Measurements from ENCODE around the gene UBE2Q2. TPM values are rescaled to one million over a fixed set of nuclear protein-coding genes. Genes with fewer than 3 reads are reported as not detected.

UBE2Q2 gene
- total RNA-seq, 1 donor from 2014 or later, result 47.7 TPM

DNA sequence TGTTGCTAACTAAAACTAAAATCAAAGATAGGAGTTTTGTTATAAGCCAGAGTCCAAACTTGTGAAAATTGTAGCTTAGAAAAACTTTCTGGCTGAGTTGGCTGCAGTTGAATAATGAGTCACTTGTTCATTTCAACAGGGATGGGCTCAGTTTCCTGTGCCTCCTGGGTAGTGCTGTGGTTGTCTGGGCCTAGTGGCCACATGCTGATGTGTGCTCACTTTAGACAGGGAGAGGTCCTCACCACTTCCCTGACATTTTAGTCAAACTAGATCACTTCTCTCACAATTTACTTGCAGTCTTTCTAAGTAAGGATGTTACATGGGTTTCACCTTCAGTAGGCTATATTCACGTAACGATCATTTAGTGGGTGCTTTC is 6.3 kb upstream of the UBE2Q2 start:
- H3K9me3 ChIP-seq (ENCODE audit: insufficient read depth, low read depth, low read length), result no peaks in the 10 kb centered on the region
- H3K36me3 ChIP-seq (ENCODE audit: insufficient read depth, low read length), result no peaks in the 10 kb centered on the region
- Mint-ChIP-seq H3K4me1 (ENCODE audit: low read depth, unreplicated experiment) (peaks cover 4% of the 10 kb centered on the region), H3K36me3 (ENCODE audit: low read depth, unreplicated experiment) (no peaks in the 10 kb centered on the region), H3K27ac (ENCODE audit: unreplicated experiment) (no peak overlapping the region), H3K9me3 (ENCODE audit: unreplicated experiment) (no peaks in the 10 kb centered on the region), H3K4me3 (ENCODE audit: unreplicated experiment) (no peak overlapping the region), H3K27me3 (ENCODE audit: low read depth, unreplicated experiment) (no peaks in the 10 kb centered on the region)
- H2AFZ ChIP-seq (ENCODE audit: low read depth, low read length), result peak overlapping the region; percentile 42
- no peak overlapping the region for H3K4me3 ChIP-seq (ENCODE audit: insufficient read depth, low read depth, low read length)
- H4K20me1 ChIP-seq (ENCODE audit: insufficient read depth, low read length), result no peaks in the 10 kb centered on the region
- DNase-seq (ENCODE audit: low read depth) (peak; percentile 84), FAIRE-seq (peak; percentile 83)
- H3K4me1 ChIP-seq (ENCODE audit: insufficient read depth, low read length), result peaks cover 10% of the 10 kb centered on the region
- no peaks in the 10 kb centered on the region for H3K79me2 ChIP-seq (ENCODE audit: insufficient read depth, low read length)
- peak overlapping the region; percentile 64 for H3K4me2 ChIP-seq (ENCODE audit: low read length)
- TF ChIP-seq EZH2 (IDR thresholded peaks at IDR 0.05; ENCODE audit: insufficient read depth, low read length), result no peak
- H3K9ac ChIP-seq (ENCODE audit: low read length), result peak overlapping the region; percentile 11
- peak overlapping the region; percentile 41 for H3K27ac ChIP-seq (ENCODE audit: low read depth, low read length)
- H3K27me3 ChIP-seq (ENCODE audit: insufficient read depth, low read length), result no peaks in the 10 kb centered on the region

DNA sequence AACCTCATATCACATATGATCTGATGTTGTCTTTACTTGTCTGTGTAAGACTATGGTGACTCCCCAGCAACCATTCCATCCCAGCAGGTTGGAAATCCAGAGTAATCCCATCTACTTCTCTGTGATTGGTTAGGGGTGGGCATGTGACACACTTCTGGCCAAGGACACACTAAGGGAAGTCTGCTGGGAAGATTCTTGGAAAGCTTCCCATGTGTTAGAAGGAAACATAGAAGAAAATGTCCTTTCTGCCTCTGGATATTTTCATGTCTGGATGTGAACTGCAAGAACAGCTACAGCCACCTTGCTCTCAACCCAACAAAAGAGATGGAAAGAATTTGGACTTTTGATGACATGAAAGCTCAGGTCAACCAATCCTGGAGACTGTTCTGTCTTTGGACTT is 2.6 kb upstream of the UBE2Q2 start:
- H3K4me1 ChIP-seq (ENCODE audit: insufficient read depth, low read length), result peaks cover 25% of the 10 kb centered on the region
- Mint-ChIP-seq H3K36me3 (ENCODE audit: low read depth, unreplicated experiment) (peaks cover 3% of the 10 kb centered on the region), H3K27ac (ENCODE audit: unreplicated experiment) (no peak overlapping the region), H3K4me1 (ENCODE audit: low read depth, unreplicated experiment) (peaks cover 12% of the 10 kb centered on the region), H3K9me3 (ENCODE audit: unreplicated experiment) (peaks cover 3% of the 10 kb centered on the region), H3K27me3 (ENCODE audit: low read depth, unreplicated experiment) (no peaks in the 10 kb centered on the region), H3K4me3 (ENCODE audit: unreplicated experiment) (no peak overlapping the region)
- FAIRE-seq (no peak), DNase-seq (ENCODE audit: low read depth) (peak; percentile 63)
- no peak for TF ChIP-seq EZH2 (IDR thresholded peaks at IDR 0.05; ENCODE audit: insufficient read depth, low read length)
- TF ChIP-seq, protein P1, sequence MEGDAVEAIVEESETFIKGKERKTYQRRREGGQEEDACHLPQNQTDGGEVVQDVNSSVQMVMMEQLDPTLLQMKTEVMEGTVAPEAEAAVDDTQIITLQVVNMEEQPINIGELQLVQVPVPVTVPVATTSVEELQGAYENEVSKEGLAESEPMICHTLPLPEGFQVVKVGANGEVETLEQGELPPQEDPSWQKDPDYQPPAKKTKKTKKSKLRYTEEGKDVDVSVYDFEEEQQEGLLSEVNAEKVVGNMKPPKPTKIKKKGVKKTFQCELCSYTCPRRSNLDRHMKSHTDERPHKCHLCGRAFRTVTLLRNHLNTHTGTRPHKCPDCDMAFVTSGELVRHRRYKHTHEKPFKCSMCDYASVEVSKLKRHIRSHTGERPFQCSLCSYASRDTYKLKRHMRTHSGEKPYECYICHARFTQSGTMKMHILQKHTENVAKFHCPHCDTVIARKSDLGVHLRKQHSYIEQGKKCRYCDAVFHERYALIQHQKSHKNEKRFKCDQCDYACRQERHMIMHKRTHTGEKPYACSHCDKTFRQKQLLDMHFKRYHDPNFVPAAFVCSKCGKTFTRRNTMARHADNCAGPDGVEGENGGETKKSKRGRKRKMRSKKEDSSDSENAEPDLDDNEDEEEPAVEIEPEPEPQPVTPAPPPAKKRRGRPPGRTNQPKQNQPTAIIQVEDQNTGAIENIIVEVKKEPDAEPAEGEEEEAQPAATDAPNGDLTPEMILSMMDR (IDR thresholded peaks at IDR 0.05; ENCODE audit: insufficient read depth, low read depth, low read length), result no peak
- H3K9me3 ChIP-seq (ENCODE audit: insufficient read depth, low read depth, low read length), result no peaks in the 10 kb centered on the region
- peaks cover 16% of the 10 kb centered on the region for H3K79me2 ChIP-seq (ENCODE audit: insufficient read depth, low read length)
- H3K36me3 ChIP-seq (ENCODE audit: insufficient read depth, low read length), result no peaks in the 10 kb centered on the region
- H3K4me3 ChIP-seq (ENCODE audit: insufficient read depth, low read depth, low read length), result no peak overlapping the region
- peaks cover 16% of the 10 kb centered on the region for H4K20me1 ChIP-seq (ENCODE audit: insufficient read depth, low read length)
- H3K9ac ChIP-seq (ENCODE audit: low read length), result no peak overlapping the region
- H2AFZ ChIP-seq (ENCODE audit: low read depth, low read length), result no peak overlapping the region
- H3K27ac ChIP-seq (ENCODE audit: low read depth, low read length), result no peak overlapping the region
- no peaks in the 10 kb centered on the region for H3K27me3 ChIP-seq (ENCODE audit: insufficient read depth, low read length)
- H3K4me2 ChIP-seq (ENCODE audit: low read length), result no peak overlapping the region

DNA sequence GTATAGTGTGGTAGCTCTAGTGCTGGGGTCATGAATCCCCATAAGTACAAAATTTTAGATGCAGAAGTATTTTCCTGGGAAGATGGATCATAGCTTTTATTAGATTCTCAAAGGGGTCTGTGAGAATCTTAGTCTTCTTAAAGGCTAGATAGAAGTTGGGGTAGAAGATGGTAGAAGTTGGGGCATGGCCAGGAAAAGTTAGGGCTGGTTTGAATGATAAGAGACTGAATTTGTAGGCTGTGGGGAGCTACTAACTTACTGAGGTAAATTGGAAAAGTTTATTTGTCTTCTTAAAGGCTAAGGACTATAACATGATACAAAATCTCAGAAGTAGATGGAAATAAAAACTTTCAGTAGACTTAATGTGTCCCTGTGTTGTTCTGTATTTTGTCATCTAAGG is 1.6 kb upstream of the UBE2Q2 start:
- H3K27ac ChIP-seq (ENCODE audit: low read depth, low read length), result no peak overlapping the region
- H3K27ac Mint-ChIP-seq (ENCODE audit: unreplicated experiment), result no peak overlapping the region

More for the DNA sequence above, 1.6 kb upstream of the UBE2Q2 start:
- H3K4me3 ChIP-seq (ENCODE audit: insufficient read depth, low read depth, low read length), result no peak overlapping the region
- H3K36me3 ChIP-seq (ENCODE audit: insufficient read depth, low read length), result no peaks in the 10 kb centered on the region
- H4K20me1 ChIP-seq (ENCODE audit: insufficient read depth, low read length), result peaks cover 25% of the 10 kb centered on the region
- H3K79me2 ChIP-seq (ENCODE audit: insufficient read depth, low read length), result peaks cover 26% of the 10 kb centered on the region
- peaks cover 23% of the 10 kb centered on the region for H3K4me1 ChIP-seq (ENCODE audit: insufficient read depth, low read length)
- no peaks in the 10 kb centered on the region for H3K27me3 Mint-ChIP-seq (ENCODE audit: low read depth, unreplicated experiment)
- peaks cover 3% of the 10 kb centered on the region for H3K9me3 Mint-ChIP-seq (ENCODE audit: unreplicated experiment)
- H3K4me3 Mint-ChIP-seq (ENCODE audit: unreplicated experiment), result peak overlapping the region; percentile 14
- H3K27me3 ChIP-seq (ENCODE audit: insufficient read depth, low read length), result no peaks in the 10 kb centered on the region
- no peaks in the 10 kb centered on the region for H3K9me3 ChIP-seq (ENCODE audit: insufficient read depth, low read depth, low read length)
- no peak overlapping the region for H3K4me2 ChIP-seq (ENCODE audit: low read length)
- TF ChIP-seq EZH2 (IDR thresholded peaks at IDR 0.05; ENCODE audit: insufficient read depth, low read length), result no peak
- TF ChIP-seq, protein P1 (IDR thresholded peaks at IDR 0.05; ENCODE audit: insufficient read depth, low read depth, low read length), result no peak
- no peak for DNase-seq (ENCODE audit: low read depth)
- no peak for FAIRE-seq
- no peak overlapping the region for H3K9ac ChIP-seq (ENCODE audit: low read length)
- H3K4me1 Mint-ChIP-seq (ENCODE audit: low read depth, unreplicated experiment), result peaks cover 17% of the 10 kb centered on the region
- peaks cover 3% of the 10 kb centered on the region for H3K36me3 Mint-ChIP-seq (ENCODE audit: low read depth, unreplicated experiment)
- no peak overlapping the region for H2AFZ ChIP-seq (ENCODE audit: low read depth, low read length)

All from astrocyte (in vitro differentiated cells and primary cell).